NCI-H1417 (cell line): Measurements from ENCODE around the gene BCORL1.

Source experiments
- DNase-seq, 3 experiments: peaks; one replicate each; lab custom pipeline; 2025; lab: John Stamatoyannopoulos, UW

BCORL1 gene

GRCh38 chrX:130066975-130067615 lies 84.7 kb downstream of the BCORL1 start:
- DNase-seq, result no peak

- DNase-seq, result no peak
Observed at GRCh38 chrX:130071611-130072344, 89.3 kb downstream of the BCORL1 start.

DNA sequence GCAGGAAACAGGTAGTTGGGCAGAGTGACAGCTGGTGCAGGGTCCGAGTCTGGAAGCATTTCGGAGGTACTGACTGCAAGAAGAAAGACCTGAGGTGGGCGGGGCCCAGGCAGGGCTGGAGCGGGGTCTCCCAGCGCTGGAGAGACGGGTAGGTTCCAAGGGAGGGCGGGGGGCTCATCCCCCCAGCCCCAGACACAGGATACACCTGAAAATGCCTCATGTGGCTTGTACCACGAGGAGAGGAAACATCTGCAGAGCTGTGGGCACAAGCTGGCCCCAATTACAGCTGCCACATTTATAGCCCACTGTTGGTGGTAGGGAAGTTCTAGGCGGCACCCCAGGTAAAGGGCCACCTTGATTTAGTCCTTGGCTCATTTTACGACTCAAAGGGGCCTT lies 89.9 kb downstream of the BCORL1 start:
- DNase-seq, result no peak

DNA sequence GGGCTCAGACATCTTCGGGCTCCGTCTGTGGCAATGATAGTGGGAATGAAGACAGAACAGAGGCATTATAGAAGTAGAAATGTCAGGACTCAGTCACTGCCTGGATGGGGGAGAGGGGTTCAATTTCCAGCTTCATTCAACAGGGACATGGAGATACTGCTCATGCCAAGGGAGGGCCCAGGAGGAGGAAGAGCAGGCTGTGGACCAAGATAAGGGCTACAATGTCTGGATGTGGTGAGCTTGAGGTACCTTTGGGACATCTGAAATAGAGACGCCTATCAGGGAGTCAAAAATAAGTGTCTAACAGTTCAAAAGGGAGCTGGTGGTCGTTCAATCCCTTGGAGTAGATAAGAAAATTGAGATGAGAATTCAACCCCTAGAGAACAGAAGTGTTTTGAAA lies 93.3 kb downstream of the BCORL1 start:
- DNase-seq, result no peak

DNA sequence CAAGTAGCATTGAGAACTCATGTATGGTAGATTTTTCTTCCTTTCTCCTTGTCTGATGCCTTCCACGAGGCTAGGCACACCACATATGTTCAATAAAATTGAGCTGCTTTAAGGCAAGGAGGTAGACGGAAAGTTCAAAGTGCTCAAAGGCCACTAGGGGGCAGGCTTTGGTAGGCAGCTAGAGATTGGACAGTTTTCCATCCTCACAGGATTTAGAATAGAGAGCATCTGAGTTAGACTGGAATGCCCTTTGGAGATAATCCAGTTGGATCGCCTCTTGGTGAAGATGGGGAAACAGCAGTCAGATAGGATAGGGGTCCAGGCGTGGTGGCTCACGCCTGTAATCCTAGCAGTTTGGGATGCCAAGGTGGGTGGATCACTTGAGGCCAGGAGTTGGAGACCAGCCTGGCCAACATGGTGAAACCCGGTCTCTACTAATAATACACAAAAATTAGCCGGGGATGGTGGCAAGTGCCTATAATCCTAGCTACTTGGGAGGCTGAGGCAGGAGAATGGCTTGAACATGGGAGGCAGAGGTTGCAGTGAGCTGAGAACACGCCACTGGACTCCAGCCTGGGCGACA lies 97.5 kb downstream of the BCORL1 start:
- DNase-seq, result peak; percentile 41 to 76 (median 71)

GRCh38 chrX:130080791-130081367 lies 98.4 kb downstream of the BCORL1 start:
- DNase-seq, result no peak

GRCh38 chrX:130081421-130082045 lies 99.1 kb downstream of the BCORL1 start:
- no peak for DNase-seq

- DNase-seq, result no peak
Observed at GRCh38 chrX:130082244-130083106, 100.0 kb downstream of the BCORL1 start.

GRCh38 chrX:130083107-130083490 lies 100.7 kb downstream of the BCORL1 start:
- DNase-seq, result no peak

DNA sequence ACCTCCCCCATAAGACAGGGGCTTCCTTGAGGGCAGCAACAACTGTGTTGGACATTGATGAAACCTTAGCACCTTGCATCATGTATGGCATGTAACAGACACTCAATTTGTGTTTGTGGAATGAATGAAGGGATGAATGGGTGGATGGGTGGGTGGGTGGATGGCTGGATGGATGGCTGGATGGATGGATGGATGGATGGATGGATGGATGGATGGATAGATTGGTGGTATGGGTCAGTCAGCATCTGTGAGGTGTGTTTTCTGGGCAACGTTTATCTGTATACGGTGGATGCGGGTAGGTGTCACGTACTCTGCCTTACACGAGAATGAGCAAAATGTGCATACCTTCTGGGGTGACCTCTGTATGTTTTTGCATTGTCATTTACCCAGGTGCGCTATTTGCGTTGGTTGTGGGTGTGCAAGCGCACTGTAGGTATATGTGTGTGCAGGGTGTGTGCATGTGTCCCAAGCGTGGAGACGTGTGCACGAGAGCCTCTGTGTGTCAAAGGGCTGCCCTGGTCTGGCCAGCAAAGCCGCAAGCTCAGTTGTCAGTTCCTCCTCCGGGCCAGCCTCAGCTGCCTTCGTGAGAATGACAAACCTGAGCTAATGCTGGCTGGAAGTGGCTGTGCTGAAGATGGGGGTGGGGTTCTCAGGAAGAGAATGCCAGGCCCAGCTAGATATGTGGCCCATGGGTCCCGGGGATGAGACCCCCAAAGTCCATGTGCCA lies 101.4 kb downstream of the BCORL1 start:
- no peak for DNase-seq

DNA sequence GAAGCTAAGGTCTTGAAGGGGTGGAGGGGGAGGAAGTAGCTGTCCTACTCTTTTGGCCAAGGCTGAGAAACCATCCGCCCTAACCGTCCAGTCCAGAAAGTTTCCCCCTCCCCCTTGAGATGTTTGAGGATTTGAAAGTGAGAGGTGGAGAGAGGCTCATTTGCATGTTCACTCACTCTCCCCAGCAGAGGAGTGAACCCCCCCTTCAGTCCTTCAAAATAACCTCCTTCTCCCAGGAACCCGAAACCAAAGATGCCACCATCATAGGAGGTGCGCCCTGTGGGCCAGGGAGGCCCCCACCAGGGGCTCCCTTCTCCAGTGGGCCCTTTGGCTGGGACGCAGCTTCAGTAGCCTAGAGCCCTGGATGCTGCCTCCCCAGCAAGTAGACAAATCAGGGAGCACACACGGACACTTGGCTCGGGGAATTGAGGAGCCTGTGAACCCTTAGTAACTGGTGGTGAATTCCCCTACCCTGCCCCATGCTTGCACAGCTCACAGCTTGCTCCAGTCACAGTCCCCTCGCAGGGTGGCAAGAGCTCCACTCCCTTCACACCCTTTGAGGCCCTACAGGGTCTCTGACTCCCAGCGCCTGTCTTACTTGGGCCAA lies 102.3 kb downstream of the BCORL1 start:
- no peak for DNase-seq

GRCh38 chrX:130085551-130086446 lies 103.4 kb downstream of the BCORL1 start:
- no peak for DNase-seq

GRCh38 chrX:130086447-130087206 lies 104.2 kb downstream of the BCORL1 start:
- DNase-seq, result peak in 2 of 3 experiments; percentile 8 to 70

DNA sequence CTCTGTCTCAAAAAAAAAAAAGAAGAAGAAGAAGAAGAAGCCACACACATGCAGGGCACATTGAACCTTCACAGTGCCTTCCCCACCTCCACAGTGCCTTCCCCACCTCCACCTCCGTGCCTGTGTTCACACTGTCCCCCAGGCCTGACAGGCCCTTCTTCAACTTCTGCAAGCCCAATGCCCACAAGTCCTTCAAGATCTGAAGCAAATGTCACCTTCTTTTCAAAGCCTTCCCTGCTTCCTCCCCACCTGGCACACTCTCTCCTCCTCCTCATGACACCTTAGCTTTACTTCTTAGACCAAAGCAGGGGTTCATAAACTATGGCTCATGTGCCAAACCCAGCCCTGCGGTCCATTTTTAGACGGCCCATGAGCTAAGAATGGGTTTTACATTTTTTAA lies 107.9 kb downstream of the BCORL1 start:
- no peak for DNase-seq

DNA sequence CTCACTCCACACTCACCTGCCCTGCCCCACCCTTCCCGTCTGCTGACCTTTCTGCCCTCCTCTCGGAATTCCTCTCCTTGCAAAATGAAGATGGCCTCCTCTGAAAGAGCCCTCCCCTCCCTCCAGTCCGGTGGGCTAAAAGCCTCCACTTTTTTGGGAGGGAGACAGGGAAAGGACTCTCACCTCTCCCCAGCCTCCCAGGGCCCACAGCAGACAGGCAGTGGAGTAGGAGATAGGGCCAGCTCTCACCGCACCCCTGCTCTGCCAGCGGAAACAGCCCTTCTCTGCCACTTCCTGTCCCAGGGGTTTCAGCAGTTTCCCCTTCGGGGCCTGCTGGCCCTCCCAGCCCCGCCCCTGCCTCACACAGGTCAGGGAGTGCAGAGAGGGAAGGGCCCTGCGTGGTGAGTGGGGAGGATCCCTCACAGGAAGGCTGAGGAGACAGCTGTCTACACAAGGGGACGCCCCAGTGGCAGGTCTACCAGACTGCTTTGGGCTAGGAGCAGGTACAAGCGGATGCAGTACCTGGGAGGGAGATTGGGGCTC lies 109.6 kb downstream of the BCORL1 start:
- no peak for DNase-seq

GRCh38 chrX:130093271-130093670 lies 110.8 kb downstream of the BCORL1 start:
- DNase-seq, result no peak

- no peak for DNase-seq
Observed at GRCh38 chrX:130094696-130095095, 112.3 kb downstream of the BCORL1 start.
